HepG2 (cell line): ENCODE results near the gene TRIO. TPM values are rescaled to one million over a fixed set of nuclear protein-coding genes. Genes with fewer than 3 reads are reported as not detected.

Source experiments
- ATAC-seq: fragments of 200-7000 bp; cut with Tn5 transposase; 3 replicates; pipeline ENCODE4 v1.9.1; 2020; ENCODE audit warnings: mild to moderate bottlenecking, moderate library complexity
- BruUV-seq: library from RNA; stranded (reverse); fragments of 400-500 nt; replicated peaks from 2 replicates; lab custom pipeline; 2021; lab: Mats Ljungman, UMichigan
- CTCF ChIA-PET: fragments of 300-600 bp; formaldehyde crosslinking; extraction: SDS; loops from one replicate; lab custom pipeline; 2021; ENCODE audit warnings: low total read pairs, inconsistent platforms, low intra/inter-chr PET ratio; lab: Yijun Ruan, JAX
- POLR2A ChIA-PET: fragments of 350-600 bp; sonication (Branson Sonifier 250); formaldehyde crosslinking; loops from one replicate; lab custom pipeline; 2020; ENCODE audit warnings: antibody characterized with exemption, inconsistent platforms; lab: Yijun Ruan, JAX
- DNase-seq: peaks from one replicate; pipeline ENCODE4 v3.0.0-alpha.2; 2015; ENCODE audit warnings: low spot score
- FAIRE-seq: peaks from 3 replicates; lab custom pipeline; 2011; peaks lifted over from hg19 to GRCh38; lab: Jason Lieb, UNC
- H2AFZ ChIP-seq: one replicate; pipeline ENCODE4 v1.6.1; 2011; ENCODE audit warnings: low read length, inconsistent platforms
- H3K27ac ChIP-seq: fragments of 300-600 bp; 3 replicates; pipeline ENCODE4 v1.8.0; 2011; ENCODE audit warnings: mixed run types, mild to moderate bottlenecking, mixed read lengths, low read length, inconsistent platforms; ENCODE audit not compliant: insufficient read depth; ENCODE audit errors: extremely low read length
- H3K27me3 ChIP-seq, 2 experiments: fragments of 200-600 bp in 1 of 2; 2 replicates in 1 of 2; 3 replicates in 1 of 2; pipeline versions ENCODE4 v1.6.0 to v1.8.0; 2011; ENCODE audit warnings: low read length in 2 of 2, mild to moderate bottlenecking in 2 of 2, moderate library complexity in 2 of 2, inconsistent platforms in 1 of 2; ENCODE audit not compliant: insufficient read depth in 2 of 2, control insufficient read depth in 1 of 2
- H3K36me3 ChIP-seq, 2 experiments: fragments of 200-600 bp in 1 of 2; replicated peaks in 1 of 2; 2 replicates in 1 of 2; 3 replicates in 1 of 2; pipeline versions ENCODE4 v1.5.1 to v1.8.0; 2011; ENCODE audit warnings: low read length in 2 of 2, inconsistent platforms in 1 of 2; ENCODE audit not compliant: insufficient read depth in 2 of 2, control insufficient read depth in 1 of 2
- H3K4me1 ChIP-seq: 2 replicates; pipeline ENCODE4 v1.5.1; 2012; ENCODE audit warnings: low read length, inconsistent platforms; ENCODE audit not compliant: insufficient read depth
- H3K4me2 ChIP-seq: 2 replicates; pipeline ENCODE4 v1.6.0; 2011; ENCODE audit warnings: low read depth, low read length, inconsistent platforms
- H3K4me3 ChIP-seq, 3 experiments: fragments of 200-600 bp in 1 of 3; sonication (generic), shearing (Covaris generic) in 1 of 3; replicated peaks in 1 of 3; 2 replicates each; pipeline ENCODE4 v1.5.1; 2011 to 2016; ENCODE audit warnings: low read length in 3 of 3, inconsistent platforms in 2 of 3, low read depth in 2 of 3, mild to moderate bottlenecking in 2 of 3, control low read depth in 1 of 3, mixed read lengths in 1 of 3; ENCODE audit not compliant: insufficient read depth in 1 of 3
- H3K79me2 ChIP-seq: one replicate; pipeline ENCODE4 v1.6.1; 2011; ENCODE audit warnings: low read length, inconsistent platforms; ENCODE audit not compliant: insufficient read depth
- H3K9ac ChIP-seq: 2 replicates; pipeline ENCODE4 v1.6.0; 2011; ENCODE audit warnings: mild to moderate bottlenecking, low read depth, low read length, inconsistent platforms; ENCODE audit not compliant: insufficient read depth
- H3K9me3 ChIP-seq: 2 replicates; pipeline ENCODE4 v1.5.1; 2012; ENCODE audit warnings: mild to moderate bottlenecking, low read length
- H4K20me1 ChIP-seq: 2 replicates; pipeline ENCODE4 v1.6.0; 2011; ENCODE audit warnings: inconsistent platforms, mild to moderate bottlenecking, low read length, moderate library complexity; ENCODE audit not compliant: insufficient read depth
- IKZF4 ChIP-seq: sonication (generic); formaldehyde crosslinking; IDR thresholded peaks from 2 replicates; pipeline ENCODE4 v1.5.1; 2020; ENCODE audit warnings: borderline replicate concordance, mild to moderate bottlenecking, low read depth, missing genetic modification reagents; ENCODE audit errors: not compliant biosample characterization
- SMARCC2 ChIP-seq: fragments of 450-650 bp; IDR thresholded peaks from 2 replicates; pipeline ENCODE4 v1.6.1; 2017; ENCODE audit warnings: antibody characterized with exemption, mild to moderate bottlenecking
- SNAI1 ChIP-seq: sonication (generic); formaldehyde crosslinking; IDR thresholded peaks from 2 replicates; pipeline ENCODE4 v1.5.0; 2020; ENCODE audit warnings: mild to moderate bottlenecking, missing genetic modification reagents, borderline replicate concordance
- TRIM24 ChIP-seq: sonication (generic); formaldehyde crosslinking; IDR thresholded peaks from 2 replicates; pipeline ENCODE4 v1.8.0; 2022; ENCODE audit warnings: mild to moderate bottlenecking, missing genetic modification reagents
- ZNF143 ChIP-seq: sonication (generic); formaldehyde crosslinking; IDR thresholded peaks from 2 replicates; pipeline ENCODE4 v1.4.0; 2020; ENCODE audit warnings: missing genetic modification reagents
- ZNF441 ChIP-seq: sonication (generic); formaldehyde crosslinking; IDR thresholded peaks from 2 replicates; pipeline ENCODE4 v1.7.0; 2021; ENCODE audit warnings: missing genetic modification reagents, borderline replicate concordance
- WGBS: methylation state at CpG from one replicate; pipeline ENCODE4 v1.1.6; 2017; ENCODE audit warnings: low lambda C conversion rate; 5-methylcytosine and 5-hydroxymethylcytosine counted together
- in situ Hi-C: cut with HindIII; loops from 2 replicates; pipeline ENCODE4 v1.10.0; 2017; ENCODE audit warnings: low pct_unique_long_range_greater_than_20kb; ENCODE audit not compliant: extremely low pct_ligation_motif_present
- intact Hi-C: fragments of 100-400 bp; cut with micrococcal nuclease; formaldehyde crosslinking; loops from one replicate; pipeline ENCODE4 v1.10.0; 2022; ENCODE audit not compliant: unreplicated experiment
- polyA plus RNA-seq, 8 experiments: library from polyadenylated mRNA; depleted of rRNA in 3 of 8; stranded (reverse) in 7 of 8; unstranded in 1 of 8; fragments of >200 nt; fragmentation: Illumina TruSeq in 4 of 8; extraction: Trizol in 4 of 8; gene quantifications; 2 replicates each; pipeline versions ENCODE4 v1.2.1 to v1.2.3, GENCODE V29; 2011 to 2016; ENCODE audit warnings: low read depth in 4 of 8, missing spikeins in 1 of 8, mixed read lengths in 1 of 8; ENCODE audit not compliant: insufficient read depth in 1 of 8
- total RNA-seq, 5 experiments: library from RNA; depleted of rRNA; stranded (reverse); fragments of >200 nt; fragmentation: Illumina TruSeq; extraction: Trizol; gene quantifications; 2 replicates each; pipeline ENCODE4 v1.2.3, GENCODE V29; 2016; ENCODE audit warnings: low read depth in 1 of 5
- TF ChIP-seq, protein P1 (sequence below): IDR thresholded peaks from 2 replicates; pipeline ENCODE4 v1.6.1; 2016; ENCODE audit warnings: low read depth, missing genetic modification reagents, missing compliant biosample characterization
- TF ChIP-seq, protein P2 (sequence below): sonication (generic); formaldehyde crosslinking; IDR thresholded peaks from 2 replicates; pipeline ENCODE4 v1.4.0; 2020; ENCODE audit warnings: low read depth, missing genetic modification reagents

TRIO gene
- total and polyA plus RNA-seq, 2 of the 13 experiments (the other 11 are each of a cell fraction or from before 2014, with no cell fraction given) = 45.2 to 45.9 TPM

DNA sequence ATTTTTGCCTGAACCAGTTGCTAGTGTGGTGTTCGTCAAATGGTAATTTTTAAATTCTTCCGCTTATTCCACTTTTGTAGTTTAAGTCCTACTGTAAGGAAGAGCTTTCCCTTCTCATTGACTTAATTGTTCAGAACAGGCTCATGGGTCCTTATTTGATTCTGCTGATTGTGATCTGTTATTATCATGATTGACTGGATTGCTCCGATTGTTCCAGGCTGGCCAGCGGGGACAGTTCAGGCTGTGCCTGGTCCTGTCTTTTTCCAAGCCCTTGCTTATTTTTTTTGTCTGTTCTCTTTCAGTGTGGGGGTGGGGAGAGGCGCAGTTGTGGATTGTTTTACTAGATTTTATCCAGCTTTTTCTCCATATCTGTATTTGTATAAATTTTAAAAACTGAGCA, 52.4 kb downstream of the TRIO start:
- Histone ChIP-seq H2AFZ (no peak overlapping the region), H3K27ac (no peak overlapping the region), H3K4me2 (no peak overlapping the region), H3K9me3 (no peaks in the 10 kb centered on the region), H3K79me2 (peaks cover 95% of the 10 kb centered on the region), H3K36me3 (no peaks in the 10 kb centered on the region), H4K20me1 (no peaks in the 10 kb centered on the region; the same call in 1 of the 2 replicates), H3K4me1 (peaks cover 15% of the 10 kb centered on the region), H3K9ac (no peak overlapping the region), H3K27me3 (no peaks in the 10 kb centered on the region; a peak in 1 of 5 replicates), H3K4me3 (no peak overlapping the region)
- POLR2A ChIA-PET = no interaction called here
- no peak for TF ChIP-seq SMARCC2
- no peak for TF ChIP-seq SNAI1 (CRISPR knock-in tag)
- no peak for TF ChIP-seq ZNF441 (CRISPR knock-in tag)
- in situ Hi-C loops (no loop called here), intact Hi-C loops (no loop called here)
- DNase-seq (no peak), ATAC-seq (no peak), FAIRE-seq (no peak)
- no TSS peak for BruUV-seq
- WGBS = 96% methylated on average over 5 of the region's 5 CpGs
- CTCF ChIA-PET = no interaction called here

DNA sequence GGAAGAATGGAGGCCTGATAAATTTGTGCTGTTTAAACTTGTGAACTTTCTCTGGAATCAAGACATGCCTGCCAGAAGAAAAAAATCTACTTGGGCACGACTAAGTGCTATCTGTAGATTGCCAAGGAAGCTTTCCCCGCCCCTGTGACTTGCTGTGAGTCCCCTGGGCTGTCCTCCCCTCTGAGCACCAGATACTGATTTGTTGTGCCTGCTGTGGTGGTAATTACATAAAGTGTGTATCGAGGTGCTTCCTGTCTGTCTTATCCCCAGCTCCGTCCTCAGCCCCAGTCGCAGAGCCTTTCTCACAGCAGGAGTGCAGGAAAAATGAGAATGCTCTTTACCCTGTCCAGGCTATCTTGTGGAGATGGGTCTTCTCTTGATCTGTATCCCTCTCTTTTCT, 53.9 kb downstream of the TRIO start:
- peaks cover 89% of the 10 kb centered on the region for H3K79me2 ChIP-seq
- TF ChIP-seq, protein P1, sequence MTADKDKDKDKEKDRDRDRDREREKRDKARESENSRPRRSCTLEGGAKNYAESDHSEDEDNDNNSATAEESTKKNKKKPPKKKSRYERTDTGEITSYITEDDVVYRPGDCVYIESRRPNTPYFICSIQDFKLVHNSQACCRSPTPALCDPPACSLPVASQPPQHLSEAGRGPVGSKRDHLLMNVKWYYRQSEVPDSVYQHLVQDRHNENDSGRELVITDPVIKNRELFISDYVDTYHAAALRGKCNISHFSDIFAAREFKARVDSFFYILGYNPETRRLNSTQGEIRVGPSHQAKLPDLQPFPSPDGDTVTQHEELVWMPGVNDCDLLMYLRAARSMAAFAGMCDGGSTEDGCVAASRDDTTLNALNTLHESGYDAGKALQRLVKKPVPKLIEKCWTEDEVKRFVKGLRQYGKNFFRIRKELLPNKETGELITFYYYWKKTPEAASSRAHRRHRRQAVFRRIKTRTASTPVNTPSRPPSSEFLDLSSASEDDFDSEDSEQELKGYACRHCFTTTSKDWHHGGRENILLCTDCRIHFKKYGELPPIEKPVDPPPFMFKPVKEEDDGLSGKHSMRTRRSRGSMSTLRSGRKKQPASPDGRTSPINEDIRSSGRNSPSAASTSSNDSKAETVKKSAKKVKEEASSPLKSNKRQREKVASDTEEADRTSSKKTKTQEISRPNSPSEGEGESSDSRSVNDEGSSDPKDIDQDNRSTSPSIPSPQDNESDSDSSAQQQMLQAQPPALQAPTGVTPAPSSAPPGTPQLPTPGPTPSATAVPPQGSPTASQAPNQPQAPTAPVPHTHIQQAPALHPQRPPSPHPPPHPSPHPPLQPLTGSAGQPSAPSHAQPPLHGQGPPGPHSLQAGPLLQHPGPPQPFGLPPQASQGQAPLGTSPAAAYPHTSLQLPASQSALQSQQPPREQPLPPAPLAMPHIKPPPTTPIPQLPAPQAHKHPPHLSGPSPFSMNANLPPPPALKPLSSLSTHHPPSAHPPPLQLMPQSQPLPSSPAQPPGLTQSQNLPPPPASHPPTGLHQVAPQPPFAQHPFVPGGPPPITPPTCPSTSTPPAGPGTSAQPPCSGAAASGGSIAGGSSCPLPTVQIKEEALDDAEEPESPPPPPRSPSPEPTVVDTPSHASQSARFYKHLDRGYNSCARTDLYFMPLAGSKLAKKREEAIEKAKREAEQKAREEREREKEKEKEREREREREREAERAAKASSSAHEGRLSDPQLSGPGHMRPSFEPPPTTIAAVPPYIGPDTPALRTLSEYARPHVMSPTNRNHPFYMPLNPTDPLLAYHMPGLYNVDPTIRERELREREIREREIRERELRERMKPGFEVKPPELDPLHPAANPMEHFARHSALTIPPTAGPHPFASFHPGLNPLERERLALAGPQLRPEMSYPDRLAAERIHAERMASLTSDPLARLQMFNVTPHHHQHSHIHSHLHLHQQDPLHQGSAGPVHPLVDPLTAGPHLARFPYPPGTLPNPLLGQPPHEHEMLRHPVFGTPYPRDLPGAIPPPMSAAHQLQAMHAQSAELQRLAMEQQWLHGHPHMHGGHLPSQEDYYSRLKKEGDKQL = no peak
- TF ChIP-seq ZNF143 (CRISPR knock-in tag) (no peak), TRIM24 (CRISPR knock-in tag) (no peak), IKZF4 (CRISPR knock-in tag) (no peak)
- TF ChIP-seq, protein P2, sequence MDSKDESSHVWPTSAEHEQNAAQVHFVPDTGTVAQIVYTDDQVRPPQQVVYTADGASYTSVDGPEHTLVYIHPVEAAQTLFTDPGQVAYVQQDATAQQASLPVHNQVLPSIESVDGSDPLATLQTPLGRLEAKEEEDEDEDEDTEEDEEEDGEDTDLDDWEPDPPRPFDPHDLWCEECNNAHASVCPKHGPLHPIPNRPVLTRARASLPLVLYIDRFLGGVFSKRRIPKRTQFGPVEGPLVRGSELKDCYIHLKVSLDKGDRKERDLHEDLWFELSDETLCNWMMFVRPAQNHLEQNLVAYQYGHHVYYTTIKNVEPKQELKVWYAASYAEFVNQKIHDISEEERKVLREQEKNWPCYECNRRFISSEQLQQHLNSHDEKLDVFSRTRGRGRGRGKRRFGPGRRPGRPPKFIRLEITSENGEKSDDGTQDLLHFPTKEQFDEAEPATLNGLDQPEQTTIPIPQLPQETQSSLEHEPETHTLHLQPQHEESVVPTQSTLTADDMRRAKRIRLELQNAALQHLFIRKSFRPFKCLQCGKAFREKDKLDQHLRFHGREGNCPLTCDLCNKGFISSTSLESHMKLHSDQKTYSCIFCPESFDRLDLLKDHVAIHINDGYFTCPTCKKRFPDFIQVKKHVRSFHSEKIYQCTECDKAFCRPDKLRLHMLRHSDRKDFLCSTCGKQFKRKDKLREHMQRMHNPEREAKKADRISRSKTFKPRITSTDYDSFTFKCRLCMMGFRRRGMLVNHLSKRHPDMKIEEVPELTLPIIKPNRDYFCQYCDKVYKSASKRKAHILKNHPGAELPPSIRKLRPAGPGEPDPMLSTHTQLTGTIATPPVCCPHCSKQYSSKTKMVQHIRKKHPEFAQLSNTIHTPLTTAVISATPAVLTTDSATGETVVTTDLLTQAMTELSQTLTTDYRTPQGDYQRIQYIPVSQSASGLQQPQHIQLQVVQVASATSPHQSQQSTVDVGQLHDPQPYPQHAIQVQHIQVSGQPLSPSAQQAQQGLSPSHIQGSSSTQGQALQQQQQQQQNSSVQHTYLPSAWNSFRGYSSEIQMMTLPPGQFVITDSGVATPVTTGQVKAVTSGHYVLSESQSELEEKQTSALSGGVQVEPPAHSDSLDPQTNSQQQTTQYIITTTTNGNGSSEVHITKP (CRISPR knock-in tag) = no peak
- TF ChIP-seq, all 625 proteins: peak for 0

More for the DNA sequence above, 53.9 kb downstream of the TRIO start:
- no peaks in the 10 kb centered on the region; the same call in 1 of the 2 replicates for H4K20me1 ChIP-seq
- FAIRE-seq (no peak), DNase-seq (no peak), ATAC-seq (no peak)
- BruUV-seq = no TSS peak
- in situ Hi-C loops = no loop called here
- WGBS = 95% methylated on average over 5 of the region's 5 CpGs
- H3K27me3 ChIP-seq = no peaks in the 10 kb centered on the region; a peak in 1 of 5 replicates
- no peak overlapping the region for H3K4me2 ChIP-seq
- intact Hi-C loops = no loop called here
- no peak overlapping the region for H2AFZ ChIP-seq
- ChIA-PET POLR2A (interaction anchor here (0.9 kb wide), 1 partner anchor 11 kb away, joined by 4 read pairs; no protein-coding TSS in a partner anchor), CTCF (no interaction called here)
- no peak overlapping the region for H3K9ac ChIP-seq
- H3K36me3 ChIP-seq = no peaks in the 10 kb centered on the region
- no peak overlapping the region for H3K27ac ChIP-seq
- no peaks in the 10 kb centered on the region for H3K9me3 ChIP-seq
- peaks cover 15% of the 10 kb centered on the region for H3K4me1 ChIP-seq
- H3K4me3 ChIP-seq = no peak overlapping the region
